ENCODE measurements around the gene ARF6.
"Not testable (repeated sequence)": the region's sequence is repeated elsewhere in the genome, so short reads cannot be mapped to it uniquely, and the experiment has no call there.

ARF6 gene

DNA sequence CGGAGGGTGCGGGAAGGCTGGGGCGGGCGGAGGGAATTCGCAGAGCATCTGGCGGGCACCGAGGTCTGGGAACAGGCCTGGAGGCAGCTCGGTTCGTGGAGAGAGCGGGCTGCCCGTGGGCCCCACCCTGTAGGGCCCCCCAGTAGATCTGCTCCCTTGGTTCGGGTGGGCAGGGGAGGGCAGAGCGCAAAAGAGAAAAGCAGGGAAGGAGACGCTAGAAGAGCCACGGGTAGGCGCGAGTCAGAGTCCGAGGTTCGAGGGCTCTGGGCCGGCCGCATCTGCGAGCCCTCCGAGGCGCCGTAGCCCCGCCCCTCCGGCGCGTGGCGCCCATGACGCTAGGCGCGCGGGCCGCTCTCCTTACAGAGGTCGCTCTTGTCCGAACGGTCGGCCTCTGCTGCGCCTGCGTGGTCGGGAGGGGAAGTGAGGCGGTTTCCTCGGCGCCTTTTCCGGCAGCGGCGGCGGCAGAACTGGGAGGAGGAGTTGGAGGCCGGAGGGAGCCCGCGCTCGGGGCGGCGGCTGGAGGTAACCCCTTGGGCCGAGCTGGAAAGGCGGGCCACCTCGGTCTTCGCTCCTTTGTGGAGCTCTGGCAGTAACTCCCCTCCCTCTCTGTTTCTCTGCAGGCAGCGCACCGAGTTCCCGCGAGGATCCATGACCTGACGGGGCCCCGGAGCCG lies at the start of gene ARF6:
TSS of gene ARF6 (plus strand) at position 447 of the 673 bp plus-strand sequence. CDS start 655 bp downstream, outside the sequence.
- DNase-seq = peak; percentile 93

GRCh38 chr14:49849213-49849847 lies 43.6 kb upstream of the ARF6 start:
- DNase-seq = no peak

DNA sequence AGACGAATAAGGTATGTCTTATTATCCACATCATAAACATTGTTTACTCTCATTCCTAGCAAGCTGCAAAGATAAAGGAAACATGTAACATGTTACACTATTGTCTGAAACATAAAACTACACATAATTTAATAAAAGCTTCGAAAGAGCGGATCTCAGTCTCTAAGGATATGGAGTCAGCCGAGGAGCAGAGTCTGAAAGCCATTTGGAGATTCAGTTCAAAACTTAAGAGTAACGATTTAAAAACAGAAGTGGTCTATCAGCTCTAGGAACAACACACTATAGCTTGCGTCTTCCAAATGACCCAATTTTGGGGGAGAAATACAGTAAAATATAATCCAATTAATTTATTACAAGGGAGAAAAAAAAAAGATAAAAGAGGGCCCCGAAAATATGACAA lies 41.1 kb upstream of the ARF6 start:
- peak; percentile 34 for DNase-seq

DNA sequence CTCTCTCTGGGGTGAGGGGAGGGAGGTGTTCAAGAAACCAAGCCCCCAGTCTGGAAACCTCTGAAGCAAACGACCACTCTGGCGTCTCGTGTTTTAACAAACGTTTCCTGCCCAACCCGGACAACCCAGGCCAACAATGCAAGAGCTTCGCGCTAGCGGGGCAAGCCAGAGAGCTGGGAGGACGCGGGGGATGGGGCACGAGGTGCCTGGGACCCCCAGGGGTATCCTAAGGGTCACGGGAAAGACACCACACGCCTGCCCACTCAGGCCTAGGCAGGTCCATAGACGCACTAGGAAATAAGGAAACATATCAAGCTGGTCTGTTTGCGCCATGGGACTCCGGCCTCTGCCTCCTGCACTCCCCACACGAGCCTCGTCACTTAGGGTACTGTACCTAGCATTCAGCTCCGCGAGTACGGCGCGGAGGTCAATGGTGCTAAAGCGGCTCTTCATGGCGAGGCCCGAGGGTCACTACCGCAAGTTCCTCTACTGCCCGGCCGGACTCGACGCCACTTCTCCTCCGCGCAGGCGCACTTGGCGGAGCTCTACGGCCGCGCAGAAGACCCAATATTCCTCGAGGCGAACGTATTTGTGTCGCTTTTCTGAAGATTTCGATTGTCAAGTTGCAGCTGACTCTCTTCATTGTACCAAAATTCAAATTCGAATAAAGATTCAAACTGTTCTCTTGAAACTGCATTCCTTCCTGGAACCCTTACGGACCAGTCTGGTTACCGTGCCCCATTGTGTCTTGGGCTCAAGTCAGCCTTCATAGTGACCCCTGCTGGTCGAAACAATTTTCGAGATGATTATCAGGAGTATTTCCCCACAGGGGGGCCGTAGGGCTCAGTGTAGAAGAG lies 40.4 kb upstream of the ARF6 start, which contains the start of gene NEMF:
TSS of gene NEMF (minus strand) at position 488 of the 857 bp plus-strand sequence. CDS start at position 453, 35 bp downstream.
- DNase-seq = peak; percentile 91

- no peak for DNase-seq
Observed at GRCh38 chr14:49853158-49853477, 39.8 kb upstream of the ARF6 start.

DNA sequence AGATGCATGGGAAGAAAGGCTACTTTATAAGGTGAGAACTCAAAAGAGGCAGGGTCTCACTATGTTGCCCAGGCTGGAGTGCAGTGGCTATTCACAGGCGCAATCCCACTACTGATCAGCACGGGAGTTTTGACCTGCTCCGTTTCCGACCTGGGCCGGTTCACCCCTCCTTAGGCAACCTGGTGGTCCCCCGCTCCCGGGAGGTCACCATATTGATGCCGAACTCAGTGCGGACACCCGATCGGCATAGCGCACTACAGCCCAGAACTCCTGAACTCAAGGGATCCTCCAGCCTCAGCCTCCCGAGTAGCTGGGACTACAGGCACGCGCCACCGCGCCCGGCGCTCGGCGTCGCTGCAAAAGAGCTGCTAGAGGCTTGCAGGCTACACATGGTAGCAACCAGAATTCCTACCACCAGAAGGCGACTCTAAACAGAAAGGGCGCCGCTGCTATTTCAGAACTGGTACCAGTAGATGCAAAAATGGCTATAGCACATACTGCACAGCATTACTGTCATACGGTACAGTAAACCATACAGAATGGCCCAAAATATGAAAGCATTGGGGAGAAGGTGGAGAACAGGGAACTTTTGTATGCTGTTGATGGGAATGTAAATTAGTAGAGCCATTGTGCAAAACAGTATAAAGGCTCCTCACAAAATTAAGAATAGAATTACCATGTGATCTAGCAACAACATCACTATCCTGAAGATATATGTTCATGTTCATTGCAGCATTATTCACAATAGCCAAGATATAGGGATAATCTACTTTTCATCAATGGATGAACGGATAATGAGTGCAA lies 39.1 kb upstream of the ARF6 start:
- peak; percentile 91 for DNase-seq

GRCh38 chr14:49857427-49858003 lies 35.4 kb upstream of the ARF6 start:
- DNase-seq = no peak

DNA sequence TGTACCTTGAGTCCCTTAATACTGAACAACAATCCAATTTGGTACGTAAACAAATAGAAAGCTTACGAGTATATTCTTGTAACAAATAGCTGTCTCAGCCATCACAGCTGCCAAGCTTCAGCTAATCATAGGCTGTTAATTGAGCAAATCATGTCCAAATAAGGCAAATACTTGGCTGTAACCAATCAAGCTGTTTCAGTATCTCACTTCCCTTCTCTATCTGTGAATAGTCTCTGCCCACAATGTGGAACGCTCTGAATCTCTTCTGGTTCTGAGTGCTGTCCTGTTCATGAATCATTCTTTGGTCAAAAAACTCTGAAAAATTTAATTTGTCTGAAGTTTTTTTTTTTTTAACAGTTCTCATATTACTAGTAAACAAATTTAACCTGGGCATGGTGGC lies 34.5 kb upstream of the ARF6 start:
- DNase-seq = no peak

DNA sequence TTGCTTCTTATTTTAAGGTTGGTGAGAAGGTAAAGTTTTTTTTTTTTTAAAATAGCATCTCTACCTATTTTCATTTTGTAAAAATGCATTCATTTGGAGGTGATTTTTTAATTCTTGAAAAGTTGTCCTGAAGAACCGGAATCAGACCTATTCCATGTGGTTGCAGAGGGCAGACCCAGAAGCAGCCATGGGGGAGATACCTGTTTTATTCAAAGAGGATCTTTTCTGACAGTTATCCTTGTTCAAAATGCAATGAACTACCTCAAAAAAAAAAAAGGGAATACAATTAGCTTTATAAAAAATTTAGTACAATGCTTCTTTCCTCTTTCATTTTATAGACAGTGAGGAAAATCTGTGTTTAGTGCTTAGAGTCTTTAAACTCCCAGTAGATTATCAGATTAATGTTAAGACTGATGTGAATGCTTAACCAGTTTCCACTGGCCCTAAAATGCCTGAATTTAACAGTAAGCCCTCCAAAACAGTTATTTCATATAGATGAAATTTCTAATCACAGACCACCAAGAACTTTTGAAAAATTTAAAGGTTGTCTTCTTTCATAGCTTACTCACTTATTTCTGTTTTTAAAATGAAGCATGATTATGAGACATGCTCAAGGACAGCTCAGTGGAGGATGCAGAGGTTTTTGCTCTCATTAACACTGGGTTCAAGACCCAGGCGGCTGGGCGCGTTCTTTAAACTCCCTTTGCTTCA lies 31.7 kb upstream of the ARF6 start:
- DNase-seq = no peak

DNA sequence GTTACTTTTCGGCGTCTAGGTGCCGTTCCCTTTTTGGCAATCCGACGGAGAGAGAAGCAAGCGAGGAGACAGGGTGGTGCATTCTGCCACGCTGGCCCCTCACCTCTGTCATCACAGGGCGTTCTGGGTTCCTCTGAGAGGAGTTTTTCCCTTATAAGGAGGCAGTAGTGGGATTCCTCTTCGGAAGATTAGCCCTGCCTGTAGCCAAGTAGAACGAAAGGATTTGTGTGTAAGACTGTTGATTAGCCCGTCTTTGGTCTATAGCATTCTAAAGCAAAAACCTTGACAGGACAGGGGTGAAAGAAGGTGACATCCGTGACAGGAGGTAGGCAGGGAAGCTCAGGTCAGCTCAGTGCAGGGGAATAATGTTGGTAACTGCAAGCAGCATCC lies 31.2 kb upstream of the ARF6 start:
- peak; percentile 79 for DNase-seq

GRCh38 chr14:49862089-49862673 lies 30.7 kb upstream of the ARF6 start:
- peak; percentile 83 for DNase-seq

GRCh38 chr14:49863487-49864281 lies 29.2 kb upstream of the ARF6 start:
- DNase-seq = no peak

GRCh38 chr14:49865431-49865859 lies 27.4 kb upstream of the ARF6 start:
- peak; percentile 57 for DNase-seq

DNA sequence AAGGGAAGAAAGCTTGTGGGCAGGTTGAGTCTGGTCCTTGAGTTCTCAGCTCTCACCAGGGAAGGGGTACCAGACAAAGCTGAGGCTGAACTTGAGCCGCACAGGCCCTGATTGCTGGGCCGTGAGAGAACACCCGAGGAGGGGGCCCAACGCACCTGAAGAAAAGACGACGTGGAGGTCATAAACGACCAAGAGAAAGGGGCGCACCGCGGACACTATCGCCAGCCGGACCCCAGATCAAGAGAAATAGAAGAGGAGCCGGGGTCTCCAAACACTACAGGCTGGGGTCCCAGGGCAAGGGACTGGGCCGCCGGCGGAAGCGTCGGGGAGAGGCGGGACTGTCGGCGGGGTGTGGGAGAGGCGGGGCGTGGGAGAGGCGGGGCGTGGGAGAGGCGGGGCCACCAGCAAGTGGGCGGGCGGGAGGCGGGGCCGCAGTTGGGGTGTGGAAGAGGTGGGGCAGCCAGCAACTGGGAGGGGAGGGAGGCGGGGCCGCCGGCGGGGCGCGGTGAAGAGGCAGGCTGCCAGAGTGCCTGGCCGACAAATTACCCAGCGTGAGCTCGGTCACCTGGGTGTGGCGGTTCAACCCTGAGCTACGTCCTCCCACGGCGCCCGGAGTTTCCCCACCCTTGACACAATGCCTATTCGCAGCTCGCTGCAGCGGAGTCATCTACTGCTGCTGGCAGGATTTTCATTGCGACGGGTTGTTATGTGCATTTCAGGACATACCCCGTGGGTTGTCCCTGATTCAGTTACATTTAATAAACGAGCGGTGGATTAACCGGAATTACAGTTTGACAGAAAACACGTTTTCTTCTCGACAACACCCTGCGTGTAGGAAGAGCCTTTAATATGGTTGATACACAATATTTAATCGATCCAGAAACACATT lies 24.8 kb upstream of the ARF6 start:
- DNase-seq = peak; percentile 80

DNA sequence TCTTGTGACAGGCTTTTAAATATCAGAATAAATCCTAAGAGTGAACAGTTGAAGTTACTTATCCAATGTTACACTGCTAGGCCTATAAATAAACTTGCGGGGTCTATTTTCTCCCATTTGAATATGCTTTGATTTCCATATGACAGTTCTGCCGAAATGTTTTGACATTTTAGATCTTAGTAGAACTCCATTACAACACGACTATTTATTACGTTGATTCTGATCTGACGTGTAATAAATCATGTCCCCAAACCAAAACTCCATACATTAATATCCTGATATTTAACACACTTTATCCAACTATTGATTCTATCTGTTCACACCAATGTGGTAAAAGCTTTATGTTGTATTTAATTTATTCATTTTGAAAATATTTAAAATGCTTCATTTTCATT lies 24.2 kb upstream of the ARF6 start:
- no peak for DNase-seq

DNA sequence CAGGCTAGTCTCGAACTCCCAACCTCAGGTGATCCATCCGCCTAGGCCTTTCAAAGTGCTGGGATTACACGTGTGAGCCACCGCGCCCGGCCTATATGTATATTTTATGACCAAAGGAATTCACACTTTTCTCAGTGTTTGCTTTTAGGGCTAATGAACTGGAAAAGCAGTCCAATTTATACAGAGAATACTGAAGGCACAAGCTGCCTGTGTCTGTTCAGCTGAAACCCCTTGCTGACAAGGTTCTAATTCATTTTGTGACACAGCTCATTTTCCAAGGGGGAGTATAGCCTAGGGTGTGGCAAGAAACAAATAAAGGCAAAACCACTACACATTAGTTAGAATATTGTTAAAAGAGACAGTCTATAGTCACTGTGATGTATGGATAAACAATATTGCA lies 22.0 kb upstream of the ARF6 start:
- DNase-seq = no peak

DNA sequence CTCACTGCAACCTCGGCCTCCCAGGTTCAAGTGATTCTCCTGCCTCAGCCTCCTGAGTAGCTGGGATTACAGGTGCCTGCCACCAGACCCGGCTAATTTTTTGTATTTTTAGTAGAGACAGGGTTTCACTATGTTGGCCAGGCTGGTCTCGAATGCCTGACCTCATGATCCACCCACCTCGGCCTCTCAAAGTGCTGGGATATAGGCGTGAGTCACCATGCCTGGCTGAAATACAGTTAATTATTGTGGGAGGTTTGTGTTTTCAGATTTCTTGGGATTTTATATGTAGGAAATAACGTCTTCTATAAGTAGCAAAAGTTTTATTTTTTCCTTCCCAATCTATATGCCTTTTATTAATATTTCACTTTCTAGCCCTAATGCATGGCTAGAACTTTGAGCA lies 19.3 kb upstream of the ARF6 start:
- not testable (repeated sequence) for DNase-seq

DNA sequence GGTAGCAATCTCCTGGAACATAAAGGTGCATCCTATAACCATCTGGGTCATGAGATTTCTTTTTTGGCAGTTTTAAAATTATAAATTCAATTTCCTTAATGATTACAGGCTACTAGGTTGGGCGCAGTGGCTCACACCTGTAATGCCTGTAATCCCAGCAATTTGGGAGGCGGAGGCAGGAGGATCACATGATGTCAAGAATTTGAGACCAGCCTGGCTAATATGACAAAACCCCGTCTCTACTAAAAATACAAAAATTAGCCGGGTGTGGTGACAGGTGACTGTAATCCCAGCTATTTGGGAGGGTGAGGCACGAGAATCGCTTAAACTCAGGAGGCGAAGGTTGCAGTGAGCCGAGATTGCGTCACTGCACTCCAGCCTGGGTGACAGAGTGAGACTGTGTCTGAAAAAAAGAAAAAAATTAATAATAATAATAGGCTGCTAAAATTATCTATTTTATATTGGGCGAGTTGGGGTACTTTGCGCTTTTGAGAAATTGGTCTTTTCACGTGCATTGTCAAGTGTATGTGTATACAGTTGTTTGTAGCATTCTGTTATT lies 17.2 kb upstream of the ARF6 start:
- no peak for DNase-seq

DNA sequence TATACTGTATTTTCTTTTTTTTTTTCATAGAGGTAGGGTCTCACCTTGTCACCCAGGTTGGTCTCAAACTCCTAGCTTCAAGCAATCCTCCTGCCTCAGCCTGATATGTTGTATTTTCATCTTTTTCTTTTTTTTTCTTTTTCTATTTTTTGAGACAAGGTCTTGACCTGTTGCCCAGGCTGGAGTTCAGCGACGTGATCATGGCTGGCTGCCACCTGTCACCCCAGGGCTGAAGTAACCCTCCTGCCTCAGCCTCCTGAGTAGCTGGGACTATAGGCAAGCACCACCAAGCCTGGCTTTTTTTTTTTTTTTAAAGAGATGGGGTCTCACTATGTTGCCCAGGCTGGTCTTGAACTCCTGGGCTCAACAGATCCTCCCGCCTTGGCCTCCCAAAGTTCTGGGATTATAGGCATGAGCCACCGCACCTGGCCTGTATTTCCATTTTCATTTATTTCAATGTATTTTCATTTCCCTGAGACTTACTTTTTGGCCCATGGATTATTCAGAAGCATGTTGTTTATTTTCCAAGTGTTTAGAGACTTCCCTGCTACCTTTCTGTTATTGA lies 16.2 kb upstream of the ARF6 start:
- no peak for DNase-seq

All from NCI-H1694 treated with DMSO at 0.1 percent for 48 hours (cell line).